Measurements from ENCODE around the gene MAGEB1.

Gene MAGEB1

GRCh38 chrX:30246769-30247489, at the start of gene MAGEB1:
TSS of gene MAGEB1 (plus strand) at chrX:30247146. CDS start at chrX:30250494, 3,348 bp downstream.
- no peak for FAIRE-seq
- no peak for DNase-seq (ENCODE audit: insufficient read length, low spot score)

- FAIRE-seq (no peak), DNase-seq (ENCODE audit: insufficient read length, low spot score) (no peak)
Measured at GRCh38 chrX:30212172-30212571, 34.8 kb upstream of the MAGEB1 start.

- FAIRE-seq (no peak), DNase-seq (ENCODE audit: insufficient read length, low spot score) (no peak)
Measured at GRCh38 chrX:30215357-30215843, 31.5 kb upstream of the MAGEB1 start, which contains the start of gene MAGEB2. TSS of gene MAGEB2 (plus strand) at chrX:30215563. CDS start at chrX:30218581, 3,018 bp downstream.

GRCh38 chrX:30217465-30217864, 29.5 kb upstream of the MAGEB1 start:
- no peak for DNase-seq (ENCODE audit: insufficient read length, low spot score)
- FAIRE-seq: no peak

GRCh38 chrX:30219372-30219771, 27.6 kb upstream of the MAGEB1 start:
- no peak for DNase-seq (ENCODE audit: insufficient read length, low spot score)
- FAIRE-seq: no peak

- FAIRE-seq (peak; percentile 51), DNase-seq (ENCODE audit: insufficient read length, low spot score) (no peak)
Measured at GRCh38 chrX:30220661-30221060, 26.3 kb upstream of the MAGEB1 start.

GRCh38 chrX:30224536-30224935, 22.4 kb upstream of the MAGEB1 start:
- FAIRE-seq: no peak
- no peak for DNase-seq (ENCODE audit: insufficient read length, low spot score)

GRCh38 chrX:30228526-30228925, 18.4 kb upstream of the MAGEB1 start:
- no peak for FAIRE-seq

GRCh38 chrX:30230395-30230794, 16.6 kb upstream of the MAGEB1 start, which contains the start of gene MAGEB3:
TSS of gene MAGEB3 (plus strand) at chrX:30230657. CDS start at chrX:30235925, 5,268 bp downstream.
- DNase-seq (ENCODE audit: insufficient read length, low spot score): no peak
- peak; percentile 13 for FAIRE-seq

More at GRCh38 chrX:30228526-30228925, 18.4 kb upstream of the MAGEB1 start:
- no peak for DNase-seq (ENCODE audit: insufficient read length, low spot score)

GRCh38 chrX:30241724-30242415, 5.1 kb upstream of the MAGEB1 start, which contains the start of gene MAGEB4:
TSS of gene MAGEB4 (plus strand) at chrX:30242000. CDS start at chrX:30242136, 136 bp downstream.
- FAIRE-seq (no peak), DNase-seq (ENCODE audit: insufficient read length, low spot score) (no peak)

- DNase-seq (ENCODE audit: insufficient read length, low spot score): no peak
- no peak for FAIRE-seq
Measured at GRCh38 chrX:30248854-30249253, 1.9 kb downstream of the MAGEB1 start.

- FAIRE-seq (no peak), DNase-seq (ENCODE audit: insufficient read length, low spot score) (no peak)
Measured at GRCh38 chrX:30253257-30253656, 6.3 kb downstream of the MAGEB1 start.

- FAIRE-seq: no peak
- no peak for DNase-seq (ENCODE audit: insufficient read length, low spot score)
Measured at GRCh38 chrX:30259927-30260326, 13.0 kb downstream of the MAGEB1 start.

GRCh38 chrX:30261012-30261411, 14.1 kb downstream of the MAGEB1 start:
- no peak for FAIRE-seq
- no peak for DNase-seq (ENCODE audit: insufficient read length, low spot score)

- no peak for FAIRE-seq
Measured at GRCh38 chrX:30262763-30263162, 15.8 kb downstream of the MAGEB1 start.

GRCh38 chrX:30270639-30271038, 23.7 kb downstream of the MAGEB1 start:
- no peak for FAIRE-seq
- DNase-seq (ENCODE audit: insufficient read length, low spot score): no peak

More at GRCh38 chrX:30262763-30263162, 15.8 kb downstream of the MAGEB1 start:
- no peak for DNase-seq (ENCODE audit: insufficient read length, low spot score)

- DNase-seq (ENCODE audit: insufficient read length, low spot score) (no peak), FAIRE-seq (no peak)
Measured at GRCh38 chrX:30275498-30275897, 28.6 kb downstream of the MAGEB1 start.

GRCh38 chrX:30278365-30278764, 31.4 kb downstream of the MAGEB1 start:
- DNase-seq (ENCODE audit: insufficient read length, low spot score) (no peak), FAIRE-seq (no peak)

GRCh38 chrX:30280428-30280827, 33.5 kb downstream of the MAGEB1 start:
- no peak for DNase-seq (ENCODE audit: insufficient read length, low spot score)
- no peak for FAIRE-seq

GRCh38 chrX:30282527-30282926, 35.6 kb downstream of the MAGEB1 start:
- DNase-seq (ENCODE audit: insufficient read length, low spot score) (no peak), FAIRE-seq (no peak)

- peak; percentile 88 for FAIRE-seq
- peak; percentile 74 for DNase-seq (ENCODE audit: insufficient read length, low spot score)
Measured at GRCh38 chrX:30283456-30284200, 36.7 kb downstream of the MAGEB1 start.
